ENCODE results near the gene AP1S2.

AP1S2 gene

DNA sequence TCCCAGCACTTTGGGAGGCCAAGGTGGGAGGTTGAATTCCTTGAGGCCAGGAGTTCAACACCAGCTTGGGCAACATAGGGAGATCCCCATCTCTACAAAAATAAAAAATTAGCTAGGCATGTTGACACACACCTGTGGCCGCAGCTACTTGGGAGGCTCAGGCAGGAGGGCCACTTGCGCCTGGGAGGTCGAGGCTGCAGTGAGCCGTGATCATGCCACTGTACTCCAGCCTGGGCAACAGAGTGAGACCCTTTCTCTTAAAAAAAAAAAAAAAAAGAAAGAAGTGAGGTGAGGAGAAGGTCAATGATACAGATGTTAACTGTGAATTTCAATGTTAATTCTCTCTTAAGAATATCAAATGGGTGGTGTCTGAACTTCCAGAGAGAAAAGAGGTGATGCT, 15.1 kb upstream of the AP1S2 start:
- H3K4me3 ChIP-seq, result no peak overlapping the region
- TF ChIP-seq, protein P1, sequence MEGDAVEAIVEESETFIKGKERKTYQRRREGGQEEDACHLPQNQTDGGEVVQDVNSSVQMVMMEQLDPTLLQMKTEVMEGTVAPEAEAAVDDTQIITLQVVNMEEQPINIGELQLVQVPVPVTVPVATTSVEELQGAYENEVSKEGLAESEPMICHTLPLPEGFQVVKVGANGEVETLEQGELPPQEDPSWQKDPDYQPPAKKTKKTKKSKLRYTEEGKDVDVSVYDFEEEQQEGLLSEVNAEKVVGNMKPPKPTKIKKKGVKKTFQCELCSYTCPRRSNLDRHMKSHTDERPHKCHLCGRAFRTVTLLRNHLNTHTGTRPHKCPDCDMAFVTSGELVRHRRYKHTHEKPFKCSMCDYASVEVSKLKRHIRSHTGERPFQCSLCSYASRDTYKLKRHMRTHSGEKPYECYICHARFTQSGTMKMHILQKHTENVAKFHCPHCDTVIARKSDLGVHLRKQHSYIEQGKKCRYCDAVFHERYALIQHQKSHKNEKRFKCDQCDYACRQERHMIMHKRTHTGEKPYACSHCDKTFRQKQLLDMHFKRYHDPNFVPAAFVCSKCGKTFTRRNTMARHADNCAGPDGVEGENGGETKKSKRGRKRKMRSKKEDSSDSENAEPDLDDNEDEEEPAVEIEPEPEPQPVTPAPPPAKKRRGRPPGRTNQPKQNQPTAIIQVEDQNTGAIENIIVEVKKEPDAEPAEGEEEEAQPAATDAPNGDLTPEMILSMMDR (IDR thresholded peaks at IDR 0.05), result no peak
- DNase-seq (ENCODE audit: low spot score), result no peak

DNA sequence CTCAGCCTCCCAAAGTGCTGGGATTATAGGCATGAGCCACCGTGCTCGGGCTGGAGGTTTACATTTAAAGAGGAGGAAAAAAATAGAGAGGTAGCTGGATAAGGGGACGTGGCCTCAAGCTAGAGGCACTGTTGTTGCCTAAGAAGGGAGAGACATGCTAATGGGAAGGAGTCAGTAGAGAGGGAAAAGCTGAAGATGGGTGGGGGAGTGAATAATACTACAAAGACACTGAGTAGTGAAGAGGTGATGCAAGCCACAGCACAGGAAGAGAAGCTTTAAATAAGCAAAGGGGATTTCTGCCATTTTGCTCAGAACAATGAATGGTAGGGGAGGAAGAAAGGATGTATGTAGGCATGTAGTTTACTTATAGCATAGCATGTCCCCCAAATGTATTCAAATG, 11.5 kb upstream of the AP1S2 start:
- Histone ChIP-seq H3K27ac (no peak overlapping the region), H3K4me3 (no peak overlapping the region)
- TF ChIP-seq, protein P1 (IDR thresholded peaks at IDR 0.05), result no peak
- no peak for DNase-seq (ENCODE audit: low spot score)

More for the DNA sequence above, 15.1 kb upstream of the AP1S2 start:
- H3K27ac ChIP-seq, result no peak overlapping the region

DNA sequence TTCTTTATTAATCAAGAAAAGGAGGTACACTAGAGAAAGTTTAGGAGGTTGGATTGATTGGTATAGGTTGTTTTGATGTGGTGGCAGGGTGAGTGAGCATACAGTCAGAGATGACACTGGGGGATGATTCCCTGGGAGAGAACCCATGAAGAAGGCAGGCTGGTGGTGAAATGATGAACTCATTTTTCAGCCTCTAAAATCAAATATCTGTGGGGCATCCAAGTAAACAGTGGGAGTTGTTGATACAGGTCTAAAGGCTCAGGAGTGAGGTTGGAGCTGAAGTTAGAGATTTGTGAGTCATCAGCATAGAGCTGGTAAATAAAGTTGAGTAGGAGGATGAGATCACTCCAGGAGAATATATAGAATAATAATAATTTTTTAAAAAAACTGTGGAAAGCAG, 10.0 kb upstream of the AP1S2 start:
- no peak overlapping the region for H3K27ac ChIP-seq

DNA sequence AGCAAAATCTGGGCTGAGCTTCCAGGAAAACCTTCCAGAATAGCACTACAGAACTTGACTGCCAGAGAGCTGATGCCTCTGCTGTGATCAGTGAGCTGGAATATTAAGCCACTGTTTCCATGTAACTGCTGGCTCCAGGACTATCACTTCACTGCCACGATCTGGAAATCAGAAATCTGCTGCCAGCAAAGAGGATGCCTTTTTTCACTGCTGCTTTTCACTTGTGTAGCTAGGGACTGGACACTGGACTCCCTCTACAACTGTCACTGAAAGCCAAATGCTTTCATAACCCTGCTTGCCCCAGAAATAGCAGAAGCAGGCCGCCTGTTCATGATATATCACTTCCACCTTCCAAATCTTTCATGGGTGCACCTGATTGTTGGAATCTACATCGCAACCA, 9.4 kb upstream of the AP1S2 start:
- H3K27ac ChIP-seq, result no peak overlapping the region
- DNase-seq (ENCODE audit: low spot score), result no peak
- TF ChIP-seq, protein P1 (IDR thresholded peaks at IDR 0.05), result no peak

More for the DNA sequence above, 10.0 kb upstream of the AP1S2 start:
- no peak overlapping the region for H3K4me3 ChIP-seq
- TF ChIP-seq, protein P1 (IDR thresholded peaks at IDR 0.05), result no peak
- no peak for DNase-seq (ENCODE audit: low spot score)

DNA sequence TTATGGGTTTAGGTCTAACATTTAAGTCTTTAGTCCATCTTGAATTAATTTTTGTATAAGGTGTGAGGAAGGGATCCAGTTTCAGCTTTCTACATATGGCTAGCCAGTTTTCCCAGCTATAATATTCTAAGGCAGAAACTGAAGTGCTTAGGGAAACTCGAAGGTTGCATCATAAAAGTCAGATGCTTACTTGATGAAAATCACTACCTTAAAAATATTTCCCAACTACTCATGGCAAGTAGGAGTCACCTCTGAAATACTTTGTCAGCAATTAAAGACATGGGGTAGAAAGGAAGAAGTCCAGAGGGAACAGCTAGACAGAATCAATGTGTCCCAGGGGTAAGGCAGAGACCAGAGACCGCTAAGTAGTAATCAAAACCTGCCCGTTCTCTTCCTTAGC, 6.3 kb upstream of the AP1S2 start:
- TF ChIP-seq, protein P1 (IDR thresholded peaks at IDR 0.05), result no peak
- no peak for DNase-seq (ENCODE audit: low spot score)
- no peak overlapping the region for H3K27ac ChIP-seq
- no peak overlapping the region for H3K4me3 ChIP-seq

More for the DNA sequence above, 9.4 kb upstream of the AP1S2 start:
- no peak overlapping the region for H3K4me3 ChIP-seq

DNA sequence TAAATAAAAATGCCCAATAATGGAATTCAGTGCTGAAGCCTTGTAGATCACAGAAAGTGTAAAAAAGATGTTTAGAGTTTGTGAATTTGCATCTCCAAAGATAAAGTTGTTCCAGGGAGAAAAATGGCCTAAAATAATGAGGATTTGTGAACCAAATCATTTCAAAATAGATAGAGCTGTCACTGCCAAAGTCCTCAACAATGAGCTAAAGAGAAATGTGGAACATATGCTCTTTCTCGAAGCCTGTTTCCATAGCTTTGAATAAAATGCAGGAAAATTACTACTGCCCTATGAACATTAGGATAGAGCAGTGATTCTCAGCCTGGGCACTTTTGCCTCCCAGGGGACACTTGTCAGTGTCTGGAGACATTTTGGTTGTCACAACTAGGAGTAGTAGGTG, 3.4 kb upstream of the AP1S2 start:
- no peak overlapping the region for H3K27ac ChIP-seq
- no peak for DNase-seq (ENCODE audit: low spot score)
- no peak overlapping the region for H3K4me3 ChIP-seq
- TF ChIP-seq, protein P1 (IDR thresholded peaks at IDR 0.05), result no peak

DNA sequence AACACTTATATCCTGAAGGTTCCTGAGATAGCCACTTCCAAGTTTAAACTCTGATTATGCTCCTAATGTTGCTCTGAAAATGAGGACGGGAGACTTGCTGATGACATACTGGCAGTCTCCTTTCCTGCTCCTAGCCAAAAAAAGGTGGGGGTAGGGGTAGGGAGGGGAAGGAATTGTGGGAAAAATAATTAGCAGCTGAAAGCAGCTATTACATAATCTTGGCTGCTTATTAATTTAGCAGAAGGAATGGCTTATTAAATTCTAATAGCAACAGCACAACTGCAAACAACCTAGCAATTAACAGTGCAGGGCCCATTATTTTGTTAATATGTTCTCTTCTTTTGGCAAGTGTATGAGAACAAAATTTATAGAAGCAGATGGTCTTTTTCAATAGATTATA, 2.0 kb upstream of the AP1S2 start:
- no peak overlapping the region for H3K4me3 ChIP-seq
- TF ChIP-seq, protein P1 (IDR thresholded peaks at IDR 0.05), result no peak
- H3K27ac ChIP-seq, result no peak overlapping the region
- DNase-seq (ENCODE audit: low spot score), result no peak
